ENCODE measurements around the gene RGS3.

GRCh38 chr9:113503131-113503541, 39.6 kb downstream of the RGS3 start:
- TF ChIP-seq SIN3A (IDR thresholded peaks at IDR 0.05; ENCODE audit: borderline replicate concordance, low read depth, low read length) (no peak), FOXM1 (IDR thresholded peaks at IDR 0.05; ENCODE audit: low read depth) (no peak), ZBTB33 (IDR thresholded peaks at IDR 0.05; ENCODE audit: borderline replicate concordance, low read depth) (no peak), SMC3 (IDR thresholded peaks at IDR 0.05; ENCODE audit: low read depth, low read length) (no peak)
- TF ChIP-seq, protein P1, sequence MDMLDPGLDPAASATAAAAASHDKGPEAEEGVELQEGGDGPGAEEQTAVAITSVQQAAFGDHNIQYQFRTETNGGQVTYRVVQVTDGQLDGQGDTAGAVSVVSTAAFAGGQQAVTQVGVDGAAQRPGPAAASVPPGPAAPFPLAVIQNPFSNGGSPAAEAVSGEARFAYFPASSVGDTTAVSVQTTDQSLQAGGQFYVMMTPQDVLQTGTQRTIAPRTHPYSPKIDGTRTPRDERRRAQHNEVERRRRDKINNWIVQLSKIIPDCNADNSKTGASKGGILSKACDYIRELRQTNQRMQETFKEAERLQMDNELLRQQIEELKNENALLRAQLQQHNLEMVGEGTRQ (IDR thresholded peaks at IDR 0.05; ENCODE audit: borderline replicate concordance, low read depth, low read length), result no peak
